GM18498 (cell line): Measurements from ENCODE around the gene ASPG.

Experiments used
- ATAC-seq: cut with Tn5 transposase; IDR thresholded peaks from one replicate; pipeline ENCODE4 v1.9.1; 2021; ENCODE audit warnings: mild to moderate bottlenecking, moderate library complexity; ENCODE audit not compliant: unreplicated experiment

ASPG gene

DNA sequence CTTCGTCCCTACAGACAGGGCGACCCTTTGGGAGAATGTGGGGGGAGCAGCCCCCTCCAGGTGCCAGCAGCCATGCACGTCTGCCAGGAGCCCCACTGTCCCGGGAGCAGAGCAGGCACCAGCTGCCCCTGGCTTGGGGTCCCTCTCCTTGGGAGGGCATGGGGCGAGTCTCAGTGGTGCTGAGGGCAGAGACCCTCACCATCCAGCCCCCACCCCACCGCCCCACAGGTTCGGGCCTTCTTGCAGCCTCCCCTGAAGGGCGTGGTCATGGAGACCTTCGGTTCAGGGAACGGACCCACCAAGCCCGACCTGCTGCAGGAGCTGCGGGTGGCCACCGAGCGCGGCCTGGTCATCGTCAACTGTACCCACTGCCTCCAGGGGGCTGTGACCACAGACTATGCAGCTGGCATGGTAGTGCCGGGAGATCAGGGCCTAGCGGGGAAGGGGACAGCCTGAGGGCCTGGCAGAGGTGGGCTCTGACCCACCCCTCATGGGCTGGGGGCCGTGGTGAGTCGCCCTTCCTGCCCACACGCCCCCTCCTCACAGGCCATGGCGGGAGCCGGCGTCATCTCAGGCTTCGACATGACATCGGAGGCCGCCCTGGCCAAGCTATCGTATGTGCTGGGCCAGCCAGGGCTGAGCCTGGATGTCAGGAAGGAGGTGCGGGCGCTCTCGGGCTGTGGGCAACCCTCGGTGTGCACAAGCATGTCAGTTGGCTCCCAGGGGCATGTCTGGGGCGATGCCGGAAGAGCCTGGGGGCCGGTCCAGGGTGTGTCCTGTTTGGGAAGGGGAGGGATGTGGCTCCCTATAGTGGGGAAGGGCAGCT is 18.8 kb downstream of the ASPG start:
- no peak for ATAC-seq

- ATAC-seq, result no peak
Measured at GRCh38 chr14:104105071-104105821, 19.7 kb downstream of the ASPG start.

- no peak for ATAC-seq
Measured at GRCh38 chr14:104105822-104106470, 20.4 kb downstream of the ASPG start.

GRCh38 chr14:104106471-104106991 is 21.0 kb downstream of the ASPG start:
- no peak for ATAC-seq

DNA sequence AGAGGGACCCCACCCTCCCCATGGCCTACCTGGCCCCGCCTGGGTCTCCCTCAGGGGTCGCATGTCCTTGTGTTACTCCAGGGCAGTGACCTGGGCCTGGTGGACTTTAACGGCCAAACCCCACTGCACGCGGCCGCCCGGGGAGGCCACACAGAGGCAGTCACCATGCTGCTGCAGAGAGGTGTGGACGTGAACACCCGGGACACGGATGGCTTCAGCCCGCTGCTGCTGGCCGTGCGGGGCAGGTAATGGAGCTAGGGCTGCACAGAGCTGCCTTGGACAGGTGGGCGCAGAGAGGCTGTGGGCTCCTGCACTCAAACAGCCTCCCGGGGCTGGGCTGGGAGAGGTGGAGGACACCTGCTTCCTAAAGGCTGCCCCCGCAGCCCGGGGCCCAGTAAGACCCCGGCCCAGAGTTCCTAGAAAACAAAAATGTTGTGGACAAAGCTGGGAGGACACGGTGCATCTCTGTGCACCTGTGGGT is 21.6 kb downstream of the ASPG start:
- no peak for ATAC-seq

DNA sequence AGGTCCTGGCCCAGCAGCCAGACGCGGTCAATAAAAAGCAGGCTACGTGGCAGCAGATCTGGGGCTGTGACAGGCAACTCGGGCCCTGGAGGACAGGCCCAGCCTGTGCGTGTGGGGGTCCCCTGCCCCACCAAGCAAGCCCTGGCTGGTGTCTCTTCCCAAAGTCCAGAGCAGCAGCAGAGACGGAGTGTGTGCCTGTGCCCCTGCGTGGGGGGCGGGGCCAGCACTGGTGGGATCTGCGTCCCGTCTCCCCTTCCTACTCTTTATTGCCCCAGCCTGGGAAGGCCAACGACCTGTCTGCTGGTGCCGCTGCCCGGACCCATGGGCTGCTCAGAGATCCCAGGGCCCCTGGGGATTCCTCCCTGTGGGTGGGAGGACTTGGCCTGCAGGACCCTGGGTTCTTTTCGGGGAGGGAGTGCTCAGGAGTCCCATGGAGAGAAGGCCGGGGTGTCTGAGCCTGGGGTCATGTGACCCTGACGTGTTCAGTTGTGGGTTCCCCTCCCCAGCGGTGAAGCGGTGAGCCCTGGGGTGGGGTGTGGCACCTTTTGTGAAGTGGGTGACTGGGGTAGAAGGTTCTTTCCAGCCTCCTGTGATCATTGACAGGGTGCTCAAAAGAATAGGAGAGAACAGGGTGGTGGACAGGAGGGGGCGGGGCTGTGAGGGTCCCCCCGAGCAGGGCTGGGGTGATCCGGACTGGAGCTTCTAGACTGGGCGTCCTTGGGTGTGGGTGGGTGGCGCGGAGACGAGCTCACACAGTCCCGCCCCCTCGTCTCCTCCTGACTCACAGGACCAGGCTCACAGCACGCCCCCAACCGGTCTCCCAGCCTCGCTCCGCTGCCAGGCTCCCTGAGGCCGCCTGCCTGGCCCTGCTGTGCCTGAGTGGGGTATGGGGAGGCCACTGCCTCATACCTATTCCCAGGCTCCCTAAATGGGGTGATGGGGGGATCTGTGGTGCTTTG is 22.4 kb downstream of the ASPG start:
- no peak for ATAC-seq

DNA sequence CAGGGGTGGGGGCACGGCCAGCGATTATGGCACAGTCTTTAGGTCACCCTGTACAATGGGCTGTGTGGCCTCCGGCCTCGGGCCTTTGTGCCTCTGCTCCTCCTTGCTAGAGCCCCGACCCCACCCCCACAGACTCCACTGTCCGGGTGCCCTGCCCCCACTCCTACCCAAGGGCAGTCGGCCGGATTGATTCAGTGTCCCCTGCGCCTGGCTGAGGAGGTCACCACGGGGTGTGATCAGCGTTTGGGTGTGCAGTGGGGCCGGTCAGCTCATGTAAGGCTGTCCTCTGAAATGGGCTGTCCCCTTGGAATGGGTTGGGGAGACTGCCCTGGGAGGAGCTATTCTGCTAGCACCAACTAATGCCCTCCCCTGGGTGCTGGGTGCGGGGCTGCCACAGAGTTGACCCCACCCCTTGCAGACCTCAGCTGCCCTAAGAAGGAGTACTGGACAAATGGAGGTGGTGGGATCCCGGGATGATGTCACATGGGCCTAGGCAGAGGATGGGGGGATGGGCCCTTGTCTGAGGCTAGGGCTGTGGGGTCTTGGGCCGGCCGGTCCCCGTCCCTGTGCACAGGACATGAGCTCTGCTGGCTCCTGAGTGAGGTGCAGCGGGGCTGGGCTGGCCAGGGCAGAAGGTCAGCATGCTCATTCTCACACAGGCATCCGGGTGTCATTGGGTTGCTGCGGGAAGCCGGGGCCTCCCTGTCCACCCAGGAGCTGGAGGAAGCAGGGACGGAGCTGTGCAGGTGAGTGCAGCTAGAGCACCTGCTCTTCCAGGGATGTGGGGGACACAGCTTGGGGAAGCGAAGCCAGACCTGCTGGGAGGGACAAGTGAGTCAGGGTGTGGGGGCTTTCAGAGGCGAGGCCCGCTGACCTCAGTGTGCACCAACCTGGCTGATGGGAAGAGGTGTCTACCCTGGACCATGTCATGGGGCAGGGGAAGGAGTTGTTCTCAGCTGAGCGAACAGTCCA is 23.4 kb downstream of the ASPG start:
- no peak for ATAC-seq

- ATAC-seq, result no peak
Measured at GRCh38 chr14:104109731-104110361, 24.3 kb downstream of the ASPG start.

DNA sequence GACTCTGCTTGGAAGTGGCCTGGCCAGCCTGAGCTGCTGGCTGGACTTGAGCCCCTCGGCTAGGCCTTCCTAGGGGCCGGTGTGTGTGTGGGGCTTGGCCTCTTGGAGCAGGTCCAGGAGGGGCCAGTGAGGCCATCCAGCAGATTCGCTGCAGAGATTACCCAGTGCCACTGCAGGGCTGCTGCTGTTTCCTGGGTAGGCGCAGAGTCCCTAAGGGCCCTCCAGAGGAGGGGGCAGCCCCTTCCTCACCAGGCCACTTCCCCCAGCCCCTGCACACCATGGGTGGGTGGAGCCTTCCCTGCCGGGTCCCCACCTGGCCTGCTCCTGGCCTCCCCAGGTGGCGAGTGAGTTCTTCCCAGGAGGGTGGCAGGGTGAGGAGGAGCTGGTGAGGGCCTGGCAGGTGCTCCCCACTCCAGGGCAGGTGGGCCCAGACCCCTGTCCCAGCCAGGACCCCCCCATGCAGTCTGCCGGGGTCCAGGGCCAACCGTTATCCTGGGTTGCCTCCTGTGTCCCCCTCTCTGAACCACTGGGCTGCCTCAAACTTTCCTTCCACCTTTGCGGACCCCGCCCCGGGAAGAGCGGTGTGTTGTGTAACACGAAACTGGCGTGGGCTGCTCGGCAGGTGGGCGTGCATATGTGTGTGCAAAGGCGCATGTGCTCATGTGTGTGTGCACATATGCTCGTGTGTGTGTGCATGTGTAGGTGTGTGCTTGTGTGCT is 25.1 kb downstream of the ASPG start:
- ATAC-seq, result no peak

DNA sequence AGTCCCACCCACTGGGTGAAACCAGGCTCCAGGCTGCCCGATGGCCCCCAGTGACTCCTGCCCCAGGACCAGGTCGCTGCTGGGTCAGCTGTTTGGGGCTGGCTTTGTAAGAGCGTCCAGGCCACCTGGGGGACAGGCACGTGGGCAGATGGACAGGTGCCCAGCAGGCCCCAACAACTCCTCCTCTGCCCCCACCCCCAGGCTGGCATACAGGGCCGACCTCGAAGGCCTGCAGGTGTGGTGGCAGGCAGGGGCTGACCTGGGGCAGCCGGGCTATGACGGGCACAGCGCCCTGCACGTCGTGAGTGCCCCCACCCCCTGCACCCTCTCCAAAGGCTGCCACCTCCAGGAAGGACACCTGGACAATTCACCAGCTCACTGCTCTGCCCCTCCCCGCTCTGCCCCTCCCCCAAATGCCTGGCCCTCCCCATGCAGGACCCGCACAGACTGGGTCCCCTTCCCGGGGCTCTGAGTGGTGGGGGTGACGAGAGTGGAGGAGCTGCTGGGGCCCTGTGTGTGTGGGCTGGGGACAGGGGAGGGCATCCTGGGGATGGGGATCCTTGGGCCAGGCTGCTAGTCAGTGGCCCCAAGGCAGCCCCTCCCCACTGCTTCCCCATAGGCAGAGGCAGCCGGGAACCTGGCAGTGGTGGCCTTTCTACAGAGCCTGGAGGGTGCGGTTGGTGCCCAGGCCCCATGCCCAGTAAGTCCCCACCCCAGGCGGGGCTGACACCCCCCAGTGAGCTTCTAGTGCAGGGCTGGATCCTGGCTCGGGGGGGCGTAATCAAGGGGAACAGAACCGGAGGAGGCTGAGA is 26.0 kb downstream of the ASPG start:
- no peak for ATAC-seq

DNA sequence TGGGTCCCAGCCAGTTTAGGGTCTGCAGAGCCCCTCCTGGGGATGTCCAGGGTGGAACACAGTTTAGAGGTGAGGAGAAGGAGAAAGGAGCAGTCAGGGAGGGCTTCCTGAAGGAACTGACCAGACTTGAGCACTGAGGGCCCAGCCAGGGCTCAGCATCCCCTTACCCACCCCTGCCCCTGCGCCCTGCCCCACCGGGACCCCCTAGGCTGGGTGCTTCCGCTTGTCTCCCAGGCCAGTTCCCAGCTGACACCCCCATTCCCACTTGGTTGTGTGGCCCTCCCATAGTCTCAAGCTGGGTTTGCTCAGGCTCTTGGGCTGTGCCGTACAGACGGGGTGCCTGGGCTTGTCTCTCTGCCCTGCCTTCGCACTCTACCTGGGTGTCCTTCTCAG is 26.6 kb downstream of the ASPG start:
- no peak for ATAC-seq

- ATAC-seq, result no peak
Measured at GRCh38 chr14:104112609-104113571, 27.4 kb downstream of the ASPG start.

DNA sequence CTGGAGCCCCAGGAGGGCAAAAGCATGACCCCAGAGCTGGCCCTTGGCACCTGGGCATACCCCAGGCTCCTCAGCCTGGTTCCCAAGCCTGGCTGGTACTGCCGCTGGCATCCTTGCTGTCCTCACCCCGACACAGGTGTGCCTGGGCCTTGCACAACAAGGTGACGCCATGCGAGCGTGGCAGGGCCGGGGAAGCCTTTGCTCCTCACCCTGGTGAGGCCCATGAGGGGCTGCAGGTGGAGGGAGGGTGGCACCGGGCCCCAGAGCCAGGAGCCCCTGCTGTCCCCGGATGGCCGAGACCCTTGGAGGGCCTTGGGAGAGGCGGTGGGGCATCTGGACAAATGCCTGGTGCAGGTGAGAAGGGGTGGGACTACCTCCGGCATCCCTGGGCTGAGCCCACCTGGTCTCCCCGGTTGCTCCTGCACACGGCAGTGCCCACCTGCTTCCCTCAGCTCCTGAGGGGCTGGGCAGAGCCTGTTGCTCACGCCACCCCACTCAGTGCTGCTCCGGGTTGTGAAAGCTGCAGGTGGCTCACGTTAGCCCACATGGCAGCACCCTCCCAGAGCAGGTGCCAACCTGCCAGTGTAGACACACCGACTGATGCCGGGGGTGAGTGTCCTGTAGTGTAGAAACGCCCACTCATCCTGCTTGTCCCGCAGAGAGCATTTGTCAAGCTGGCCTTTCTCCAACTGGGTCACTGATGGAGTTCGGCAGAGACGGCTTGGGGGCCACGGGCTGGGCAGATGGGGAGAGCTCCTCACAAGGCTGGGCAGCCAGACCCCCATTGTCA is 28.3 kb downstream of the ASPG start:
- no peak for ATAC-seq

GRCh38 chr14:104114421-104115130 is 29.1 kb downstream of the ASPG start:
- ATAC-seq, result no peak
